Liver (tissue), 9 donors: Measurements from ENCODE around the gene BGN. TPM values are rescaled to one million over a fixed set of nuclear protein-coding genes. Genes with fewer than 3 reads are reported as not detected.

ENCODE experiments used
- DNase-seq: peaks from one replicate; pipeline ENCODE4 v3.0.0-alpha.2; 2017; ENCODE audit warnings: low spot score
- H3K27ac ChIP-seq, 2 donors: one replicate each; pipeline ENCODE4 v1.7.0; 2013; ENCODE audit warnings: inconsistent platforms in 2 of 2, low read length in 2 of 2, control low read depth in 1 of 2, low read depth in 1 of 2, mild to moderate bottlenecking in 1 of 2
- H3K27me3 ChIP-seq, 4 donors: one replicate each; pipeline versions ENCODE4 v1.6.1 to v1.7.0; 2013; ENCODE audit warnings: low read length in 3 of 4, inconsistent platforms in 1 of 4, mild to moderate bottlenecking in 1 of 4, moderate library complexity in 1 of 4; ENCODE audit not compliant: control insufficient read depth in 4 of 4, insufficient read depth in 4 of 4
- H3K36me3 ChIP-seq, 4 donors: one replicate each; pipeline versions ENCODE4 v1.6.1 to v1.7.0; 2013; ENCODE audit warnings: low read length in 3 of 4, mild to moderate bottlenecking in 3 of 4, low read depth in 1 of 4, moderate library complexity in 1 of 4; ENCODE audit not compliant: control insufficient read depth in 4 of 4, insufficient read depth in 3 of 4
- H3K4me1 ChIP-seq, 4 donors: one replicate each; pipeline versions ENCODE4 v1.6.1 to v1.7.0; 2013; ENCODE audit warnings: low read length in 3 of 4, mild to moderate bottlenecking in 3 of 4, moderate library complexity in 1 of 4; ENCODE audit not compliant: control insufficient read depth in 4 of 4, insufficient read depth in 4 of 4
- H3K4me3 ChIP-seq, 3 donors: one replicate each; pipeline versions ENCODE4 v1.6.1 to v1.7.0; 2013; ENCODE audit warnings: low read length in 3 of 3, control low read depth in 1 of 3, low read depth in 1 of 3, mild to moderate bottlenecking in 1 of 3
- H3K9ac ChIP-seq, 2 donors: one replicate each; pipeline ENCODE4 v1.7.0; 2013; ENCODE audit warnings: low read length in 2 of 2, mild to moderate bottlenecking in 2 of 2, moderate library complexity in 2 of 2, control low read depth in 1 of 2, low read depth in 1 of 2
- H3K9me3 ChIP-seq, 4 donors: one replicate each; pipeline versions ENCODE4 v1.6.1 to v1.7.0; 2013; ENCODE audit warnings: low read length in 3 of 4; ENCODE audit not compliant: control insufficient read depth in 4 of 4
- ATF3 ChIP-seq: IDR thresholded peaks from 2 replicates; pipeline ENCODE4 v1.6.1; 2016; ENCODE audit warnings: antibody characterized with exemption
- CTCF ChIP-seq: fragments of 150-350 bp; IDR thresholded peaks from 2 replicates; pipeline ENCODE4 v1.5.1; 2017; ENCODE audit warnings: improper control_type of control experiment, low read depth, low read length; ENCODE audit not compliant: missing input control
- FOXA1 ChIP-seq: IDR thresholded peaks from 2 replicates; pipeline ENCODE4 v1.6.1; 2016; ENCODE audit warnings: antibody characterized with exemption
- GABPA ChIP-seq, 2 donors: IDR thresholded peaks in 1 of 2; conservative IDR thresholded peaks in 1 of 2; 2 replicates each; pipeline ENCODE4 v1.6.1; 2016; ENCODE audit warnings: antibody characterized with exemption in 2 of 2, mild to moderate bottlenecking in 1 of 2, moderate library complexity in 1 of 2
- HNF4G ChIP-seq: IDR thresholded peaks from 2 replicates; pipeline ENCODE4 v1.6.1; 2016; ENCODE audit warnings: antibody characterized with exemption
- JUND ChIP-seq, 2 donors: IDR thresholded peaks; 2 replicates each; pipeline ENCODE4 v1.6.1; 2016; ENCODE audit warnings: antibody characterized with exemption in 2 of 2
- MAX ChIP-seq: IDR thresholded peaks from 2 replicates; pipeline ENCODE4 v1.6.1; 2016; ENCODE audit warnings: antibody characterized with exemption
- NR2F2 ChIP-seq: IDR thresholded peaks from 2 replicates; pipeline ENCODE4 v1.6.1; 2016; ENCODE audit warnings: antibody characterized with exemption
- RAD21 ChIP-seq, 2 donors: IDR thresholded peaks; 2 replicates each; pipeline ENCODE4 v1.6.1; 2016; ENCODE audit warnings: antibody characterized with exemption in 2 of 2, mild to moderate bottlenecking in 2 of 2
- REST ChIP-seq: IDR thresholded peaks from 2 replicates; pipeline ENCODE4 v1.6.1; 2016; ENCODE audit warnings: antibody characterized with exemption, mild to moderate bottlenecking
- TAF1 ChIP-seq: conservative IDR thresholded peaks from 2 replicates; pipeline ENCODE4 v1.6.1; 2016; ENCODE audit warnings: antibody characterized with exemption, mild to moderate bottlenecking
- YY1 ChIP-seq: IDR thresholded peaks from 2 replicates; pipeline ENCODE4 v1.6.1; 2016; ENCODE audit warnings: antibody characterized with exemption, mild to moderate bottlenecking
- ZBTB33 ChIP-seq: IDR thresholded peaks from 2 replicates; pipeline ENCODE4 v1.6.1; 2016; ENCODE audit warnings: antibody characterized with exemption
- WGBS: extraction: QIAGEN DNeasy Blood & Tissue Kit; methylation state at CpG from one replicate; pipeline ENCODE4 v1.1.7; 2013; 5-methylcytosine and 5-hydroxymethylcytosine counted together
- polyA plus RNA-seq, 2 donors: library from polyadenylated mRNA; stranded (reverse) in 1 of 2; unstranded in 1 of 2; fragments of 200-250 nt in 1 of 2; fragments of >200 nt in 1 of 2; fragmentation: Nextera tagmentation in 1 of 2; extraction: Ambion mirVana in 1 of 2; gene quantifications; one replicate each; pipeline versions ENCODE4 v1.2.1 to v1.2.3, GENCODE V29; 2013 to 2015
- total RNA-seq, 2 donors: library from RNA; depleted of rRNA; stranded (reverse); fragments of >200 nt; gene quantifications; one replicate each; pipeline ENCODE4 v1.2.3, GENCODE V29; 2014
- donor health status: healthy.
- donor health status: healthy.
- donor health status: healthy.
- donor health status: healthy.
- donor health status: healthy.

Gene BGN
- total and polyA plus RNA-seq, 4 donors: 11.7 to 131 (median 44.8) TPM

GRCh38 chrX:153500676-153501280, 6.0 kb downstream of the BGN start (continued):
- TF ChIP-seq REST (no peak), RAD21 (IDR thresholded peaks at IDR 0.05) (no peak), TAF1 (no peak)

- Histone ChIP-seq H3K4me3 (no peak overlapping the region), H3K9me3 (no peaks in the 10 kb centered on the region), H3K9ac (no peak overlapping the region), H3K36me3 (no peaks in the 10 kb centered on the region), H3K27ac (no peak overlapping the region), H3K4me1 (no peaks in the 10 kb centered on the region), H3K27me3 (no peaks in the 10 kb centered on the region)
- DNase-seq: no peak
- 87% methylated on average over 8 of the region's 8 CpGs for WGBS
- TF ChIP-seq NR2F2 (no peak), ATF3 (no peak), JUND (IDR thresholded peaks at IDR 0.05) (no peak), YY1 (no peak), RAD21 (IDR thresholded peaks at IDR 0.05) (no peak), HNF4G (no peak), ZBTB33 (no peak), GABPA (IDR thresholded peaks at IDR 0.05 in 1 of 2, conservative IDR thresholded peaks at IDR 0.05 in 1 of 2) (no peak), CTCF (no peak), MAX (no peak), FOXA1 (no peak)
These were observed 6.8 kb downstream of the BGN start for GRCh38 chrX:153501530-153501929.
